GM19397 (cell line): Measurements from ENCODE around the gene ELN.

Source experiments
- ATAC-seq: cut with Tn5 transposase; IDR thresholded peaks from one replicate; pipeline ENCODE4 v1.9.1; 2021; ENCODE audit warnings: mild to moderate bottlenecking, moderate library complexity; ENCODE audit not compliant: unreplicated experiment

The ELN gene

GRCh38 chr7:74059681-74060588 lies 32.0 kb downstream of the ELN start:
- no peak for ATAC-seq

- no peak for ATAC-seq
Observed at GRCh38 chr7:74061840-74062539, 34.0 kb downstream of the ELN start.

- ATAC-seq: no peak
Observed at GRCh38 chr7:74063223-74063641, 35.3 kb downstream of the ELN start.

GRCh38 chr7:74063646-74064045 lies 35.7 kb downstream of the ELN start:
- no peak for ATAC-seq

- no peak for ATAC-seq
Observed at GRCh38 chr7:74064696-74065095, 36.7 kb downstream of the ELN start.

GRCh38 chr7:74066626-74067025 lies 38.7 kb downstream of the ELN start:
- no peak for ATAC-seq

- no peak for ATAC-seq
Observed at GRCh38 chr7:74068378-74069085, 40.6 kb downstream of the ELN start.

GRCh38 chr7:74069086-74069541 lies 41.1 kb downstream of the ELN start:
- no peak for ATAC-seq

GRCh38 chr7:74069790-74070618 lies 42.0 kb downstream of the ELN start:
- ATAC-seq: no peak

- no peak for ATAC-seq
Observed at GRCh38 chr7:74070619-74070921, 42.6 kb downstream of the ELN start.

- ATAC-seq: no peak
Observed at GRCh38 chr7:74071121-74071520, 43.1 kb downstream of the ELN start.

GRCh38 chr7:74074770-74075169 lies 46.8 kb downstream of the ELN start:
- ATAC-seq: no peak

- ATAC-seq: no peak
Observed at GRCh38 chr7:74078461-74078860, 50.5 kb downstream of the ELN start.

- no peak for ATAC-seq
Observed at GRCh38 chr7:74082770-74083116, 54.8 kb downstream of the ELN start.

GRCh38 chr7:74083117-74083876 lies 55.3 kb downstream of the ELN start, which contains the start of gene LIMK1:
Gene LIMK1, plus strand, starts transcription at chr7:74083804. Its CDS starts 187 bp downstream, at chr7:74083991.
- peak; percentile 78 for ATAC-seq

GRCh38 chr7:74083928-74084721 lies 56.2 kb downstream of the ELN start:
- ATAC-seq: peak; percentile 42

GRCh38 chr7:74084722-74085578 lies 57.0 kb downstream of the ELN start:
- no peak for ATAC-seq

GRCh38 chr7:74087791-74088453 lies 59.9 kb downstream of the ELN start:
- no peak for ATAC-seq
